ENCODE measurements around the gene NLRC3. TPM values are rescaled to one million over a fixed set of nuclear protein-coding genes. Genes with fewer than 3 reads are reported as not detected.
"Not testable (repeated sequence)": the region's sequence is repeated elsewhere in the genome, so short reads cannot be mapped to it uniquely, and the experiment has no call there.

The NLRC3 gene
- total RNA-seq, 2 experiments from 2014 or later = 80.7 to 98.7 TPM

DNA sequence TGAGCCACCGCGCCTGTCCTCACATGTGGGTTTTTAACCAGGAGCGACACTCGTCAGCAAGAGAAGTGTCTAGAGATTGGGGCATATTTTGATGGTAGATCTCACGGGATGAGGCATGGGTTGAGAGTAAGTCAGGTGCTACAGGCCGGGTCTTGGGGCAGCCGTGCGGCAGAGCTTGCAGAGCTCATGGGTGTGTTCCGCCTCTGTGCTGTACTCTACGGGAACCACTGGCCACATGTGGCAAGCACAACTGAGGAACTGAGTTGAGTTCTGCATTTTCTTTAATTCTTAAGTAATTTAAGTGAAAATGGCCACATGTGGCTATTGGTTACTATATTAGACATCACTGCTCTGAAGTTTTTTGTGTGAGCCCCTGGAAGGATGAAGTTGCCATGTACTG, 66.8 kb downstream of the NLRC3 start:
- ChIA-PET POLR2A (no interaction called here), CTCF (interaction anchor here (0.8 to 2.5 kb wide), 6 partner anchors 9 to 482 kb away, joined by 3 to 14 read pairs (median 4); partner anchors contain the start of gene CLUAP1)
- no peak for DNase-seq
- peaks cover 77% of the 10 kb centered on the region for H3K36me3 Mint-ChIP-seq (ENCODE audit: low read depth)
- H3K4me3 Mint-ChIP-seq = peak overlapping the region; percentile 37
- peaks cover 70% of the 10 kb centered on the region for H3K4me1 Mint-ChIP-seq
- H3K27ac Mint-ChIP-seq = peak overlapping the region; percentile 96
- H3K27me3 Mint-ChIP-seq = no peaks in the 10 kb centered on the region
- peaks cover 4% of the 10 kb centered on the region for H3K9me3 Mint-ChIP-seq

GRCh38 chr16:3509470-3509928, 67.7 kb downstream of the NLRC3 start:
- Mint-ChIP-seq H3K36me3 (ENCODE audit: low read depth) (peaks cover 80% of the 10 kb centered on the region), H3K27ac (peak overlapping the region; percentile 96), H3K4me3 (peak overlapping the region; percentile 51)

GRCh38 chr16:3508736-3509135, 68.5 kb downstream of the NLRC3 start:
- POLR2A ChIA-PET = no interaction called here
- peaks cover 77% of the 10 kb centered on the region for H3K36me3 Mint-ChIP-seq (ENCODE audit: low read depth)
- H3K27me3 Mint-ChIP-seq = no peaks in the 10 kb centered on the region
- no peak for DNase-seq
- H3K4me1 Mint-ChIP-seq = peaks cover 76% of the 10 kb centered on the region
- peak overlapping the region; percentile 51 for H3K4me3 Mint-ChIP-seq
- CTCF ChIA-PET = interaction anchor here (1.1 to 2.5 kb wide), 3 partner anchors 12 to 18 kb away, joined by 3 to 14 read pairs (median 3); no protein-coding TSS in a partner anchor
- H3K27ac Mint-ChIP-seq = peak overlapping the region; percentile 96
- peaks cover 4% of the 10 kb centered on the region for H3K9me3 Mint-ChIP-seq

More at GRCh38 chr16:3509470-3509928, 67.7 kb downstream of the NLRC3 start:
- H3K4me1 Mint-ChIP-seq = peaks cover 75% of the 10 kb centered on the region
- DNase-seq = peak; percentile 90
- peaks cover 4% of the 10 kb centered on the region for H3K9me3 Mint-ChIP-seq
- POLR2A ChIA-PET = interaction anchor here (0.6 kb wide), 1 partner anchor 667 kb away, joined by 6 read pairs; no protein-coding TSS in a partner anchor
- H3K27me3 Mint-ChIP-seq = no peaks in the 10 kb centered on the region
- CTCF ChIA-PET = interaction anchor here (0.6 to 2.5 kb wide), 7 partner anchors 8 to 481 kb away, joined by 3 to 14 read pairs (median 3); no protein-coding TSS in a partner anchor

DNA sequence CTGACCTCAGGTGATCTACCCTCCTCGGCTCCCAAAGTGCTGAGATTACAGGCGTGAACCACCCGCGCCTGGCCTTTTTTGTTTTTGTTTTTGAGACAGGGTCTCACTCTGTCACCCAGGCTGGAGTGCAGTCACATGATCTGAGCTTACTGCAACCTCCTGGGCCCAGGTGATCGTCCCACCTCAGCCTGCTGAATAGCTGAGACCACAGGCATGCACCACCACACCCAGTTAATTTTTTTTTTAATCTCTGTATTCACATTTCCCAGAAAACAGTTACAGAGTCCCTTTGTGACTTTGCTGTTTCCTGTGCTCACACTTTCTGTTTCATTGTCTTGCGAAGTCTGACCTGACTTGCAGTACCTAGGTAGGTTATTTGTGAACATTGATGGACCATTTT, 73.7 kb downstream of the NLRC3 start:
- Mint-ChIP-seq H3K36me3 (ENCODE audit: low read depth) (peaks cover 46% of the 10 kb centered on the region), H3K4me1 (peaks cover 72% of the 10 kb centered on the region), H3K9me3 (peaks cover 2% of the 10 kb centered on the region), H3K27me3 (no peaks in the 10 kb centered on the region), H3K27ac (peak overlapping the region; percentile 98), H3K4me3 (peak overlapping the region; percentile 73)
- DNase-seq = peak; percentile 84
- POLR2A ChIA-PET = interaction anchor here (0.6 to 0.8 kb wide), 2 partner anchors 41 to 369 kb away, joined by 3 to 4 read pairs; partner anchors contain the start of gene ZNF213
- CTCF ChIA-PET = no interaction called here

GRCh38 chr16:3501783-3502400, 75.3 kb downstream of the NLRC3 start:
- Mint-ChIP-seq H3K27ac (peak overlapping the region; percentile 98), H3K27me3 (no peaks in the 10 kb centered on the region), H3K4me1 (peaks cover 62% of the 10 kb centered on the region), H3K4me3 (peak overlapping the region; percentile 97), H3K36me3 (ENCODE audit: low read depth) (peaks cover 31% of the 10 kb centered on the region), H3K9me3 (no peaks in the 10 kb centered on the region)
- DNase-seq = no peak
- ChIA-PET CTCF (interaction anchor here (0.6 to 1.6 kb wide), 3 partner anchors 8 to 243 kb away, joined by 3 read pairs; no protein-coding TSS in a partner anchor), POLR2A (interaction anchor here (0.6 kb wide), 1 partner anchor 99 kb away, joined by 3 read pairs; no protein-coding TSS in a partner anchor)

DNA sequence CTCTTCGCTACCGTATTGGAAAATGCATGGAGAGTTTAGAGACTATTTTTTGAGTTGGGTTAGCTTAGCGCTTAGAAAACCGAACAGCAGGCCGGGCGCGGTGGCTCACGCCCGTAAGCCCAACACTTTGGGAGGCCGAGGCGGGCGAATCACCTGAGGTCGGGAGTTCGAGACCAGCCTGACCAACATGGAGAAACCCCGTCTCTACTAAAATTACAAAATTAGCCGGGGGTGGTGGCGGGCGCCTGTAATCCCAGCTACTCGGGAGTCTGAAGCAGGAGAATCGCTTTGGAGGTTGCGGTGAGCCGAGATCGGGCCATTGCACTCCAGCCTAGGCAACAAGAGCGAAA, 75.8 kb downstream of the NLRC3 start:
- DNase-seq, POLR2A ChIA-PET, H3K9me3 Mint-ChIP-seq, H3K27me3 Mint-ChIP-seq: not testable (repeated sequence)
- H3K4me3 Mint-ChIP-seq = peak overlapping the region; percentile 97
- H3K36me3 Mint-ChIP-seq (ENCODE audit: low read depth) = peaks cover 31% of the 10 kb centered on the region
- CTCF ChIA-PET = interaction anchor here (0.6 to 1.6 kb wide), 2 partner anchors 9 to 20 kb away, joined by 3 read pairs; no protein-coding TSS in a partner anchor
- peaks cover 62% of the 10 kb centered on the region for H3K4me1 Mint-ChIP-seq
- peak overlapping the region; percentile 98 for H3K27ac Mint-ChIP-seq

DNA sequence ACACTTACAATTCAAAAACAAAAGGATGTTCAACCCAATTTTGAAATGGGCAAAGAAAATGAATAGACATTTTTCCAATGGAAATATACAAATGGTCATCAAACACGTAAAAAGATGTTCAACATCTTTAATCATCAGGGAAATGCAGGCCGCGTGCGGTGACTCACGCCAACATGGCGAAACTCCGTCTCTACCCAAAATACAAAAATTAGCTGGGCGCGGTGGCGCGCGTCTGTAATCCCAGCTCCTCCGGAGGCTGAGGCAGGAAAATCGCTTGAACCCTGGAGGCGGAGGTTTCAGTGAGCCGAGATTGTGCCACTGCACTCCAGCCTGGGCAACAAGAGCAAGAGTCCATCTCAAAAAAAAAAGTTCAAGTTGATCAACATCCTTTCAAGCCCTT, 78.2 kb downstream of the NLRC3 start:
- no peaks in the 10 kb centered on the region for H3K9me3 Mint-ChIP-seq
- ChIA-PET CTCF (interaction anchor here (0.6 to 2.0 kb wide), 3 partner anchors 9 to 422 kb away, joined by 3 to 5 read pairs (median 4); no protein-coding TSS in a partner anchor), POLR2A (no interaction called here)
- peaks cover 40% of the 10 kb centered on the region for H3K4me1 Mint-ChIP-seq
- no peaks in the 10 kb centered on the region for H3K27me3 Mint-ChIP-seq
- H3K36me3 Mint-ChIP-seq (ENCODE audit: low read depth) = peaks cover 10% of the 10 kb centered on the region
- DNase-seq = no peak
- H3K4me3 Mint-ChIP-seq = no peak overlapping the region
- H3K27ac Mint-ChIP-seq = no peak overlapping the region

GRCh38 chr16:3497771-3498170, 79.4 kb downstream of the NLRC3 start:
- DNase-seq = no peak
- H3K27ac Mint-ChIP-seq = no peak overlapping the region
- no peaks in the 10 kb centered on the region for H3K9me3 Mint-ChIP-seq
- H3K4me3 Mint-ChIP-seq = no peak overlapping the region
- CTCF ChIA-PET = interaction anchor here (1.2 kb wide), 1 partner anchor 11 kb away, joined by 5 read pairs; no protein-coding TSS in a partner anchor
- H3K4me1 Mint-ChIP-seq = peaks cover 30% of the 10 kb centered on the region
- H3K36me3 Mint-ChIP-seq (ENCODE audit: low read depth) = peaks cover 10% of the 10 kb centered on the region
- POLR2A ChIA-PET = no interaction called here
- no peaks in the 10 kb centered on the region for H3K27me3 Mint-ChIP-seq

DNA sequence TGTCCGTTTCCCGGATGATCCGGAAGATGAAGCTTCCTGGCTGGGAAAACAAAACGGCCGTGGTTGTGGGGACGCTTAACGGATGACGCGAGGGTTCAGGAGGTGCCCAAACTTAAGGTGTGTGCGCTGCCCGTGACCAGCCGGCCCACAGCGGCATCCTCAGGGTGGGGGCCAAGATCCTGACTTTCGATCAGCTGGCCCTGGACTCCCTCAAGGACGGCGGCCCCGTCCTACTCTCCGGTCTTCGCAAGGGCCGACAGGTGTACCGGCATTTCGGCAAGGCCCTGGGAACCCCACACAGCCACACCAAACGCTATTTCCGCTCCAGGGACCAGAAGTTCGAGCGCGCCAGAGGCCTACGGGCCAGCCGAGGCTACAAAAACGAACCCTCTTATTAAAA, 80.8 kb downstream of the NLRC3 start:
- H3K36me3 Mint-ChIP-seq (ENCODE audit: low read depth) = peaks cover 6% of the 10 kb centered on the region
- ChIA-PET POLR2A (no interaction called here), CTCF (no interaction called here)
- no peak for DNase-seq
- no peak overlapping the region for H3K4me3 Mint-ChIP-seq
- H3K27ac Mint-ChIP-seq = no peak overlapping the region
- no peaks in the 10 kb centered on the region for H3K27me3 Mint-ChIP-seq
- H3K4me1 Mint-ChIP-seq = peaks cover 17% of the 10 kb centered on the region
- no peaks in the 10 kb centered on the region for H3K9me3 Mint-ChIP-seq

GRCh38 chr16:3495176-3495575, 82.0 kb downstream of the NLRC3 start, which contains the start of gene C16orf90:
C16orf90 (minus strand) TSS chr16:3495489; CDS start chr16:3495421, 68 bp downstream.
- H3K27ac Mint-ChIP-seq = no peak within 1 kb of the TSS
- no peak within 1 kb of the TSS for H3K4me3 Mint-ChIP-seq
- H3K9me3 Mint-ChIP-seq = no peaks in the 10 kb centered on the region
- POLR2A ChIA-PET = no interaction called here
- no peak for DNase-seq
- CTCF ChIA-PET = no interaction called here
- H3K36me3 Mint-ChIP-seq (ENCODE audit: low read depth) = no peaks in the 10 kb centered on the region
- peaks cover 6% of the 10 kb centered on the region for H3K4me1 Mint-ChIP-seq
- no peaks in the 10 kb centered on the region for H3K27me3 Mint-ChIP-seq

- CTCF ChIA-PET = no interaction called here
- Mint-ChIP-seq H3K4me1 (peaks cover 3% of the 10 kb centered on the region), H3K4me3 (no peak overlapping the region), H3K9me3 (no peaks in the 10 kb centered on the region), H3K27ac (no peak overlapping the region), H3K36me3 (ENCODE audit: low read depth) (no peaks in the 10 kb centered on the region), H3K27me3 (no peaks in the 10 kb centered on the region)
- DNase-seq = no peak
- POLR2A ChIA-PET = no interaction called here
These were observed 82.7 kb downstream of the NLRC3 start for GRCh38 chr16:3494386-3494973.

DNA sequence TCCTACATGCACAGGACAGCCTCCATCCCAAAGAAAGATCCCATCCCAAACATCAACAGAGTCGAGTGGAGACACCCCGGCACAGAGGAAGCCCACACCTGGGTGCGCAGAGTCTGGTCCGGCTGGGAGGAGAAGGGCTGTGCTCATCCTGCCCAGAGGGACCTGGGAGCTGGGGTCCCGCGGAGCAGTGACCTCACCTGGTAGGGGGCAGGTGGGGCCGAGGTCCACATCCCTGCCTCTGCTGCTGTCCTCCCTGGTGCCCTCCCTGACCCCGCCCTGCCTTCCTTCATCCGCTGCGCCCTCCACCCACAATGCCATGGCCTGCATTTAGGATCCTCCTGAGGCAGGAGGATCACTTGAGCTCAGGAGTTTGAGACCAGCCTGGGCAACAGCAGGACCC, 84.8 kb downstream of the NLRC3 start:
- ChIA-PET CTCF (interaction anchor here (1.1 kb wide), 1 partner anchor 40 kb away, joined by 3 read pairs; no protein-coding TSS in a partner anchor), POLR2A (no interaction called here)
- H3K36me3 Mint-ChIP-seq (ENCODE audit: low read depth) = no peaks in the 10 kb centered on the region

More for the DNA sequence above, 84.8 kb downstream of the NLRC3 start:
- H3K4me1 Mint-ChIP-seq = no peaks in the 10 kb centered on the region
- H3K4me3 Mint-ChIP-seq = no peak overlapping the region
- no peak for DNase-seq
- H3K9me3 Mint-ChIP-seq = no peaks in the 10 kb centered on the region
- no peaks in the 10 kb centered on the region for H3K27me3 Mint-ChIP-seq
- peak overlapping the region; percentile 41 for H3K27ac Mint-ChIP-seq
